ENCODE measurements around the gene ATP1A4. TPM values are rescaled to one million over a fixed set of nuclear protein-coding genes. Genes with fewer than 3 reads are reported as not detected.

The ATP1A4 gene
- total and polyA plus RNA-seq, 10 of the 15 experiments (the other 5 are each of a cell fraction or from before 2014, with no cell fraction given): 0.31 to 1.0 (median 0.54) TPM

DNA sequence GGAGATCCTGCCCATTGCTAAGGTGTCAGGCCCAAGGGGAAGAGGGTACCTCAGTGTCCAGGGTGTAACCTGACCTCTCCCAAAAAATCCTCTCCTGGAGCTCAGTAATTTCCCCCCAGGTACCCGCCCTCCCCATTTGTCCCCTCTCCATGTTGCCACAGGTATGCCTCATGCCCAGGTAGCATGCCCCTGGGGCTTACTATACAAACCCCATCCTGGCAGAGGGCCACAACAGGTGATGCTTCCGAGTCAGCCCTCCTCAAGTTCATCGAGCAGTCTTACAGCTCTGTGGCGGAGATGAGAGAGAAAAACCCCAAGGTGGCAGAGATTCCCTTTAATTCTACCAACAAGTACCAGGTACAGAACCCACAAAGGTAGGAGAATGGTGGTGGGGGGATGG is 15.7 kb downstream of the ATP1A4 start:
- Histone ChIP-seq H3K4me1 (ENCODE audit: control insufficient read depth, insufficient read depth, low read length) (peaks cover 27% of the 10 kb centered on the region), H3K27me3 (replicated peaks in 1 of 2; ENCODE audit: control insufficient read depth in 2 of 2, insufficient read depth in 2 of 2, low read length in 1 of 2) (no peaks in the 10 kb centered on the region; a peak in 1 of 4 replicates), H2AFZ (ENCODE audit: control insufficient read depth, low read depth, low read length) (no peak overlapping the region), H3K79me2 (ENCODE audit: control insufficient read depth, insufficient read depth, low read length) (no peaks in the 10 kb centered on the region), H3K9ac (ENCODE audit: control insufficient read depth, insufficient read depth, low read length) (no peak overlapping the region), H3K27ac (ENCODE audit: control insufficient read depth, insufficient read depth) (no peak overlapping the region), H3K4me3 (no peak overlapping the region), H4K20me1 (ENCODE audit: control insufficient read depth, insufficient read depth) (no peaks in the 10 kb centered on the region), H3K4me2 (ENCODE audit: control insufficient read depth, insufficient read depth) (no peak overlapping the region), H3K36me3 (ENCODE audit: control insufficient read depth in 2 of 2, insufficient read depth in 2 of 2, low read length in 1 of 2) (no peaks in the 10 kb centered on the region), H3K9me3 (replicated peaks; ENCODE audit: control insufficient read depth, insufficient read depth, low read length) (no peaks in the 10 kb centered on the region)
- ChIA-PET CTCF (interaction anchor here (0.7 to 3.5 kb wide), 5 partner anchors 37 to 85 kb away, joined by 3 to 25 read pairs (median 3); no protein-coding TSS in a partner anchor), RAD21 (ENCODE audit: unreplicated experiment) (interaction anchor here (3.6 kb wide), 1 partner anchor 125 kb away, joined by 14 read pairs; no protein-coding TSS in a partner anchor), SMC1A (ENCODE audit: uncharacterized antibody, unreplicated experiment) (interaction anchor here (1.0 to 1.5 kb wide), 2 partner anchors 66 to 210 kb away, joined by 3 to 4 read pairs; no protein-coding TSS in a partner anchor), POLR2A (interaction anchor here (1.0 kb wide), 1 partner anchor 98 kb away, joined by 3 read pairs; no protein-coding TSS in a partner anchor)
- ATAC-seq (no peak), FAIRE-seq (no peak), DNase-seq (ENCODE audit: low read depth, low spot score) (no peak)
- TF ChIP-seq, protein P1, sequence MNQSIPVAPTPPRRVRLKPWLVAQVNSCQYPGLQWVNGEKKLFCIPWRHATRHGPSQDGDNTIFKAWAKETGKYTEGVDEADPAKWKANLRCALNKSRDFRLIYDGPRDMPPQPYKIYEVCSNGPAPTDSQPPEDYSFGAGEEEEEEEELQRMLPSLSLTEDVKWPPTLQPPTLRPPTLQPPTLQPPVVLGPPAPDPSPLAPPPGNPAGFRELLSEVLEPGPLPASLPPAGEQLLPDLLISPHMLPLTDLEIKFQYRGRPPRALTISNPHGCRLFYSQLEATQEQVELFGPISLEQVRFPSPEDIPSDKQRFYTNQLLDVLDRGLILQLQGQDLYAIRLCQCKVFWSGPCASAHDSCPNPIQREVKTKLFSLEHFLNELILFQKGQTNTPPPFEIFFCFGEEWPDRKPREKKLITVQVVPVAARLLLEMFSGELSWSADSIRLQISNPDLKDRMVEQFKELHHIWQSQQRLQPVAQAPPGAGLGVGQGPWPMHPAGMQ (IDR thresholded peaks at IDR 0.05; ENCODE audit: borderline replicate concordance): no peak
- TF ChIP-seq FOS (IDR thresholded peaks at IDR 0.05; ENCODE audit: borderline replicate concordance, extremely low read depth, insufficient read length) (no peak), MYC (IDR thresholded peaks at IDR 0.05; ENCODE audit: insufficient read depth, insufficient read length, insufficient replicate concordance, low read length, severe bottlenecking) (no peak), KDM1A (IDR thresholded peaks at IDR 0.05; ENCODE audit: borderline replicate concordance) (no peak), MTA2 (IDR thresholded peaks at IDR 0.05; ENCODE audit: low read depth) (no peak), STAT3 (IDR thresholded peaks at IDR 0.05; ENCODE audit: low read depth, low read length) (no peak), IKZF1 (conservative IDR thresholded peaks at IDR 0.05) (no peak), SUZ12 (IDR thresholded peaks at IDR 0.05; ENCODE audit: unreplicated experiment) (no peak), NFYB (IDR thresholded peaks at IDR 0.05; ENCODE audit: insufficient read depth, low read depth, low read length) (no peak)
- TF ChIP-seq, protein P2, sequence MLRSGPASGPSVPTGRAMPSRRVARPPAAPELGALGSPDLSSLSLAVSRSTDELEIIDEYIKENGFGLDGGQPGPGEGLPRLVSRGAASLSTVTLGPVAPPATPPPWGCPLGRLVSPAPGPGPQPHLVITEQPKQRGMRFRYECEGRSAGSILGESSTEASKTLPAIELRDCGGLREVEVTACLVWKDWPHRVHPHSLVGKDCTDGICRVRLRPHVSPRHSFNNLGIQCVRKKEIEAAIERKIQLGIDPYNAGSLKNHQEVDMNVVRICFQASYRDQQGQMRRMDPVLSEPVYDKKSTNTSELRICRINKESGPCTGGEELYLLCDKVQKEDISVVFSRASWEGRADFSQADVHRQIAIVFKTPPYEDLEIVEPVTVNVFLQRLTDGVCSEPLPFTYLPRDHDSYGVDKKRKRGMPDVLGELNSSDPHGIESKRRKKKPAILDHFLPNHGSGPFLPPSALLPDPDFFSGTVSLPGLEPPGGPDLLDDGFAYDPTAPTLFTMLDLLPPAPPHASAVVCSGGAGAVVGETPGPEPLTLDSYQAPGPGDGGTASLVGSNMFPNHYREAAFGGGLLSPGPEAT (IDR thresholded peaks at IDR 0.05; ENCODE audit: low read depth): no peak
- TF ChIP-seq, protein P3, sequence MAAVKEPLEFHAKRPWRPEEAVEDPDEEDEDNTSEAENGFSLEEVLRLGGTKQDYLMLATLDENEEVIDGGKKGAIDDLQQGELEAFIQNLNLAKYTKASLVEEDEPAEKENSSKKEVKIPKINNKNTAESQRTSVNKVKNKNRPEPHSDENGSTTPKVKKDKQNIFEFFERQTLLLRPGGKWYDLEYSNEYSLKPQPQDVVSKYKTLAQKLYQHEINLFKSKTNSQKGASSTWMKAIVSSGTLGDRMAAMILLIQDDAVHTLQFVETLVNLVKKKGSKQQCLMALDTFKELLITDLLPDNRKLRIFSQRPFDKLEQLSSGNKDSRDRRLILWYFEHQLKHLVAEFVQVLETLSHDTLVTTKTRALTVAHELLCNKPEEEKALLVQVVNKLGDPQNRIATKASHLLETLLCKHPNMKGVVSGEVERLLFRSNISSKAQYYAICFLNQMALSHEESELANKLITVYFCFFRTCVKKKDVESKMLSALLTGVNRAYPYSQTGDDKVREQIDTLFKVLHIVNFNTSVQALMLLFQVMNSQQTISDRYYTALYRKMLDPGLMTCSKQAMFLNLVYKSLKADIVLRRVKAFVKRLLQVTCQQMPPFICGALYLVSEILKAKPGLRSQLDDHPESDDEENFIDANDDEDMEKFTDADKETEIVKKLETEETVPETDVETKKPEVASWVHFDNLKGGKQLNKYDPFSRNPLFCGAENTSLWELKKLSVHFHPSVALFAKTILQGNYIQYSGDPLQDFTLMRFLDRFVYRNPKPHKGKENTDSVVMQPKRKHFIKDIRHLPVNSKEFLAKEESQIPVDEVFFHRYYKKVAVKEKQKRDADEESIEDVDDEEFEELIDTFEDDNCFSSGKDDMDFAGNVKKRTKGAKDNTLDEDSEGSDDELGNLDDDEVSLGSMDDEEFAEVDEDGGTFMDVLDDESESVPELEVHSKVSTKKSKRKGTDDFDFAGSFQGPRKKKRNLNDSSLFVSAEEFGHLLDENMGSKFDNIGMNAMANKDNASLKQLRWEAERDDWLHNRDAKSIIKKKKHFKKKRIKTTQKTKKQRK (IDR thresholded peaks at IDR 0.05; ENCODE audit: low read depth, low read length): no peak
- TF ChIP-seq, protein P4, sequence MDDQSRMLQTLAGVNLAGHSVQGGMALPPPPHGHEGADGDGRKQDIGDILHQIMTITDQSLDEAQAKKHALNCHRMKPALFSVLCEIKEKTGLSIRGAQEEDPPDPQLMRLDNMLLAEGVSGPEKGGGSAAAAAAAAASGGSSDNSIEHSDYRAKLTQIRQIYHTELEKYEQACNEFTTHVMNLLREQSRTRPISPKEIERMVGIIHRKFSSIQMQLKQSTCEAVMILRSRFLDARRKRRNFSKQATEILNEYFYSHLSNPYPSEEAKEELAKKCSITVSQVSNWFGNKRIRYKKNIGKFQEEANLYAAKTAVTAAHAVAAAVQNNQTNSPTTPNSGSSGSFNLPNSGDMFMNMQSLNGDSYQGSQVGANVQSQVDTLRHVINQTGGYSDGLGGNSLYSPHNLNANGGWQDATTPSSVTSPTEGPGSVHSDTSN (IDR thresholded peaks at IDR 0.05; ENCODE audit: insufficient replicate concordance, low read depth, low read length): no peak
- WGBS (ENCODE audit: insufficient coverage, insufficient replicate concordance, low lambda C conversion rate, missing lambda C conversion rate): 36% methylated on average over 4 of the region's 4 CpGs
- in situ Hi-C loops (cut with MboI): no loop called here
- intact Hi-C loops (cut with micrococcal nuclease; ENCODE audit: unreplicated experiment): no loop called here
- BruUV-seq (replicated peaks): no TSS peak
